GM12892 (cell line): ENCODE results near the gene KLHL5.

Experiments
- POLR2A ChIP-seq: IDR thresholded peaks from 2 replicates; pipeline ENCODE4 v1.6.1; 2011; ENCODE audit warnings: low read depth, low read length, control low read depth
- POLR2AphosphoS5 ChIP-seq: IDR thresholded peaks from 2 replicates; pipeline ENCODE4 v1.6.1; 2011; ENCODE audit warnings: low read depth, low read length, control low read depth
- TAF1 ChIP-seq: IDR thresholded peaks from 2 replicates; pipeline ENCODE4 v1.6.1; 2011; ENCODE audit warnings: low read depth, mild to moderate bottlenecking, control low read depth, low read length, borderline replicate concordance

DNA sequence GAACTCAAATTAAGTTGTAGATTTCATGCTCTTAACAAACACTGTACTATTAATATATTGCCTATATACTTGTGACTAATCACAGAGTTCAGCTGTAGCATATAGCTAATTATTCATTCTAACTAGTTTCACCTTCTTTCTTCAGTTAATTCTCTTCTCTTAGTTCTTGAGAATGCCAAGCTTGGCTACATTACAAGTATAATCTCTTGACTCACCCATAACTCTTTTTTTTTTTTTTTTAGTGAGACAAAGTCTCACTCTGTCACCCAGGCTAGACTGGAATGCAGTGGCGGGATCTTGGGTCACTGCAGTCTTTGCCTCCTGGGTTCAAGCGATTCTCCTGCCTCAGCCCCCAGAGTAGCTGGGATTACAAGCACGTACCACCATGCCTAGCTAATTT lies 5.4 kb downstream of the KLHL5 start:
- no peak for TF ChIP-seq TAF1
- no peak for TF ChIP-seq POLR2A
- TF ChIP-seq POLR2AphosphoS5, result no peak
